H1 (cell line): ENCODE data around the gene SPATS2.

Experiments
- CTCF ChIP-seq, 3 experiments: IDR thresholded peaks; 1 replicate in 2 of 3; 2 replicates in 1 of 3; pipeline versions ENCODE4 v1.5.1 to v1.6.1; 2011; ENCODE audit warnings: low read length in 3 of 3, mild to moderate bottlenecking in 3 of 3, inconsistent platforms in 2 of 3, low read depth in 1 of 3, moderate library complexity in 1 of 3; ENCODE audit not compliant: insufficient read depth in 1 of 3; ENCODE audit errors: control extremely low read depth in 1 of 3
- KDM4A ChIP-seq: IDR thresholded peaks from one replicate; pipeline ENCODE4 v1.7.1; 2012; ENCODE audit warnings: low read depth, mild to moderate bottlenecking, moderate library complexity, low read length, inconsistent platforms; ENCODE audit not compliant: severe bottlenecking
- POLR2A ChIP-seq, 2 experiments: IDR thresholded peaks; 1 replicate in 1 of 2; 2 replicates in 1 of 2; pipeline ENCODE4 v1.6.1; 2011; ENCODE audit warnings: low read depth in 2 of 2, low read length in 2 of 2, mild to moderate bottlenecking in 2 of 2; ENCODE audit errors: control extremely low read depth in 1 of 2
- RAD21 ChIP-seq, 2 experiments: IDR thresholded peaks in 1 of 2; conservative IDR thresholded peaks in 1 of 2; 2 replicates each; pipeline ENCODE4 v1.6.1; 2011; ENCODE audit warnings: low read depth in 2 of 2, low read length in 2 of 2, improper control_type of control experiment in 1 of 2, inconsistent platforms in 1 of 2, mild to moderate bottlenecking in 1 of 2, moderate library complexity in 1 of 2
- RBBP5 ChIP-seq: IDR thresholded peaks from 2 replicates; pipeline ENCODE4 v1.7.1; 2012; ENCODE audit warnings: low read depth, mild to moderate bottlenecking, inconsistent platforms, low read length, moderate library complexity, borderline replicate concordance
- SIX5 ChIP-seq: IDR thresholded peaks from 2 replicates; pipeline ENCODE4 v1.6.1; 2011; ENCODE audit warnings: mild to moderate bottlenecking, low read depth, low read length
- TAF7 ChIP-seq: optimal IDR thresholded peaks from 2 replicates; pipeline ENCODE3; 2011; ENCODE audit warnings: low read depth, mild to moderate bottlenecking, inconsistent platforms, low read length, moderate library complexity, borderline replicate concordance
- TCF12 ChIP-seq: IDR thresholded peaks from 2 replicates; pipeline ENCODE4 v1.6.1; 2011; ENCODE audit warnings: low read depth, mild to moderate bottlenecking, low read length

GRCh38 chr12:49456131-49456679, 88.9 kb downstream of the SPATS2 start:
- TF ChIP-seq CTCF (IDR thresholded peaks at IDR 0.05; ENCODE audit: control extremely low read depth in 1 of 3, insufficient read depth in 1 of 3, low read depth in 1 of 3, low read length in 3 of 3), result no peak
- TF ChIP-seq POLR2A (IDR thresholded peaks at IDR 0.05; ENCODE audit: control extremely low read depth in 1 of 2, low read depth in 2 of 2, low read length in 2 of 2), result no peak
- TF ChIP-seq TAF7, result no peak
- TF ChIP-seq TCF12, result no peak
- no peak for TF ChIP-seq RAD21 (IDR thresholded peaks at IDR 0.05 in 1 of 2, conservative IDR thresholded peaks at IDR 0.05 in 1 of 2; ENCODE audit: low read depth in 2 of 2, low read length in 2 of 2)
- TF ChIP-seq KDM4A, result no peak
- no peak for TF ChIP-seq RBBP5
- TF ChIP-seq SIX5, result no peak
